ENCODE data around the gene TSPAN9.

TSPAN9 gene

DNA sequence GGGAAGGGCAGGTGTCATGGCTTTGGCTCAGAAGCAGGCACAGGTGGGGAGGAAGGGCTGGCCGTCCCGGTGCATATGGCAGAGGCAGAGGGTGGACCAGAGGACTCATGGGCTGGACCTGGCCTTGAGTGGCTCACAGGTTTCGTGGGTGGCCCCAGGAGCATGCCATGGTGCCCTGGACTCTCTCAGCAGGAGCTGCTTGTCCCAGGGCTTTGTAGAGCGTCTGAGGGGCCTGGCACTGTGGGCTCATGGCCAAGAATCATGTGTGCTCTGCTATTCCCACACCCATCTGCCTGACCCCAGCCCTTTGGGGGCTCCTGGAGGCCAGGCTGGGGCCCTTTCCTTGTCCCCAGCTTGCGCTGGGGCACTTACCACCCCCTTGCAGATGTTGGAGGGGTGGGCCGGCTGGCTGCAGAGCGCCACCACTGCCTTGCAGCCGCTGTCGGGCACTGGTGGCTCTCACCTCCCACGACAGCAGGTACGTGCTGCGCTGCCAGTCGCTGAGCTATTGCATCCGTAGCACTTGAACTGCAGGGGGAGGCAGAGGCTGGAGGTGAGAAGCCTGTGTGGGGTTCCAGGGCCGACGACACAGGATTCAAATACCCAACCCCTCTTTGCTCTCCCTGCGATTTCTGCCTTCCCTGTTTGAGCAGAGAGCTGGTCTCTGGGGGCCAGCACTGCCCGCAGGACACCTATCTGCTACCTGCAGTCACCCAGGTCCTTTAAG, 226.4 kb downstream of the TSPAN9 start:
- DNase-seq: no peak

DNA sequence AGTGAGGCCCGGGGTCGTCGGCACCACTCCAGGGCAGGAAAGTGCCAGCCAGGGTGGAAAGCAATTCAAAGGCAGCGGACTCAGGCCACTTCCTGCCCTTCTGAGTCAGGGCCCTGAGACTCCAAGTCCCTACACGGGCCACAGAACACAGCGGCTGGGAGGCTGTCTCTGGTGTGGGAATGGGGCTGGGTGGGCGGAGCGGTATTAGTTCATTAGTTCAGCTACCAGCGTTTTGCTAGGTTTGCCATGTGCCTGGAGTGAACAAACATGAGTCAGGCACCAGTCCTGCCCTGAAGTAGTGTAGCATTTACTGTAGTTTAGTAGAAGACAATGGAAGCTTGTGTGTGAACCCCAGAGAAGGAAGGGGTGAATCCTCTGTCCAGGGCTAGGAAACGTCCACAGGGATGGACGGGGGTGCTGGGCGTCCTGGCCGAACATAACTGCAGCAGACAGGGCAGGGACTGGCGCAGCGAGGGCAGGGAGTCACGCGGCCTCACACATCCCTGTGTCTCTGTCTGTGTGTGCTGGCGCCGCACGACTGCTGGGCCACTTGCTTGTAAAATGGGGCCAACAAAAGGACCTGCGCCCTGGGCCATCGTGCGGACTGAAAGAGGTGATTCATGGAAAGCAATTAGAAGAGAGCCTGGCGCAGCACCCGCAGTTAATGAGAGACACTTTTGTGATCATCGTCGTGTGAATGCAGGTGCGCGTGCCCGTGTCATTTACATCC, 227.4 kb downstream of the TSPAN9 start:
- DNase-seq: peak; percentile 78

DNA sequence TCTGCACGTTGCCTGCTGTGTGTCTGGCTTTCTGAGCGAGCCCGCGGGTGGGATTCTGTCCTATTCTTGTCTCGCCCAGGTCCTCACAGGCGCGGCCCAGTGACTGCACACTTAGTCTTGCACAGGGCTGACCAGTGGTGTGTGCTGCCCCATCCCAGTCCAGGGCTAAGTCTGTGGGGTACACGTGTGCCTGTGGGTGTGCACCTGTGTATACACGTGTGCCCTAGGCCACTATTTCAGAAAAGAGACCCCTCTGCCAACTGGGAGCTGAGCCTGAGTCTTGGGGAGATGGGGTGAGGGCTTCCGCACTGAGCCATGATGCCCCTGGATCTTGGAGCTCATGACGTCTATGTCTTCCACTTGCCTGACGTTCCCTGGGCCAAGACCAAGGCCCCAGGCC, 228.3 kb downstream of the TSPAN9 start:
- DNase-seq: no peak

DNA sequence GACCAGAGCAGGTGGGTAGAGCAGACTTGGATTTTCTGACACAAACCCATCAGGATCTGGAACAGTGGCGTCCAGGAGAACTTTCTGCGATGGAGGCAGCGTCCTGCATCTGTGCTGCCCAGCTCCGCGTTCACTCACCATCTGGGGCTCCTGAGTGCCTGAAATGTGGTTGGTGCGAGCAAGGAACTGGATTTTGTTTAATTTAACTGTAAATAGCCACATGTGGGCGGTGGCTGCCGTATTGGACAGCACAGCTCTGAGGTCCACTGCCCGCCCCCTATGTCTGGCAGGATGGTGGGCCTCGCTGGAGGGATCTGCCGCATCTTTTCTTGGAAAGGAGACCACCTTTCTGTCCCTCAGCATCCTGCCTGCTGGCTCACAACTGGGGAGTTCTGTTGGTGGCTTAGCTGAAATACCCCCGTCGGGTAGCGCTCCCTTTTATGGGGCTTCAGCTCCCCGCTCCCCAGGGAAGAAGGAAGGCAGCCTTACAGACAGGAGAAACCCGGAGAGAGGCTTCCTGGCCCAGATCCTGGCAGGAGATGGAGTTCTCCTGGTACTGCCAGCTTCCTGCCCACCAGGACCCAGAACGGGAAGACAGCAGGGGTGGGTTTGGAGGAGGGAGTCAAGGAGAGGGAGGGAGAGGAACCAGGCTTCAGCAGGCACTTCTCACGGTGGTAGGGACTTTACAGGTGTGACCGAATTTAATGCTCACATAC, 228.9 kb downstream of the TSPAN9 start:
- DNase-seq: no peak

DNA sequence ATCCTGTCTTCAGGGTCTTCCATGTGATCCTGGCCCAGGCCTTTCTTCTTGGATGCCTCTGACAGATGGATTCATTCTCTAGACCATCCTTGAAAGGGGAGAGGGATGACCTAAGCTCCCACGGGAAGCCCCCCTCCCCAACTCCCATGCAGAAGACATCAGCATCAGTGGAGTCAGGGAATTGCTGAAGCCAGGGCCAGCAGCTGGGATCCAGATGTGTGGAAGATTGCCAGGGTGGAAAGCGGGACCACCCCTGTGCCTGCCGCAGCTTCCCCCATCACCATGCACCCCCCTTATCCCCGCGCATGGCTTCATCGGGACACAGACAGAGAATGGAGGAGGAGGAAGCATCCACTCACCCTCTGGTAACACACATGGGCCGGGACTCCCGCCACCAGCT, 230.2 kb downstream of the TSPAN9 start:
- no peak for DNase-seq

DNA sequence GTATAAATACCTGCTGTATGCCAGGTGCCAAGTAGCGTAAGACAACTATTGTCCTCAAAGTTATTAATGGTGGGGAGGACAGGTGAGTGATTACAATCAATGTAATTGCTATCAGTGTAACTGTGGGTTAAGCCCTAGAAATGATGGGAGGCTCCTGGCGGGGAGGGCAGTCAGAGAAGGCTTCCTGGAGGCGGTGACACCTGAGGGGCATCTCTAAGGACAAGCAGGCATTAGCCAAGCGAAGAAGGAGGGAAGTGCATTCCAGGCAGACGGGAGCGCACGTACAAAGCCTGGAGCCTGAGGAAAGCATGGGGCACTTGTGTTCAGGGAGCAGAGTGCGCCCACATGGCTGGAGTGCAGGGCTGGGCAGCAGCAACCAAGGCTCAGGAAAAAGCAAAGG, 230.9 kb downstream of the TSPAN9 start:
- DNase-seq: no peak

DNA sequence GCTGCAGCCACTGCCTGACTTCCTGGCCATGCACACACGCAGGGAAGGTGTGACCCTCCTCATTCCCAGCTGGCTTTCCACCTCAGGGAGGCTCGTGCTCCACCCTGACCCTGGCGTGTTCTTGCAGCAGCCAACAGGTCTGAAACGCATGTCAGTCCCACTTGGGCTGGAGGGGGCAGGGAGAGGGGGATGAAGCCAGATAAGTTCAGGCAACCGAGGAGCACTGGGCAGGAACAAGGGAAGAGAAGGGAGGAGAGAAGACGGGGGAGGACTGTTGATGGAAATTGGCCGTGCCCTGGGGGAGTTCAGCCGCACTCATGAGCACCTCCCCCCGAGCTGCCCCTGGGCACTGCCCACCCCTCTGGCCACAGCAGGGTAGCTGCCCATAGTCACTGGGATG, 231.4 kb downstream of the TSPAN9 start:
- no peak for DNase-seq

DNA sequence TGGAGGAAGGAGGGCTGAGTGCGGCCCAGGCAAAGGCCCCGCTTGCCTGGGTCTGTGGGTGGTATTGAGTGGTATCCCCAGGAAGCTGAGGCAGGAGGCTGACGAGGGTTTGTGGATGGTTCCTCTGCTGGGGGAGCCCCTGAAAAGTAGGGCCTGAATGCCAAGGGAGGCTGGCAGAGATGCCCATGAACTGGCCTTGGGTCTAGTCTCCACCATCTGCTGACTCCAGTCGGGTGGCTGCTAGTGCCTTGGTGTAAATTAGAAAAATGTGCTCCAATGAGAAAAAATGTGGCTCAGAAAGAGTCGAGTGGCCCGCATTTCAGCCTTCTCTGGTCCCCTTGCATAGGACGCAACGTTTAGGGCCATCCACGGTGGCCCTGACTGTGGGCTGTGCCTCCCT, 232.6 kb downstream of the TSPAN9 start:
- no peak for DNase-seq

DNA sequence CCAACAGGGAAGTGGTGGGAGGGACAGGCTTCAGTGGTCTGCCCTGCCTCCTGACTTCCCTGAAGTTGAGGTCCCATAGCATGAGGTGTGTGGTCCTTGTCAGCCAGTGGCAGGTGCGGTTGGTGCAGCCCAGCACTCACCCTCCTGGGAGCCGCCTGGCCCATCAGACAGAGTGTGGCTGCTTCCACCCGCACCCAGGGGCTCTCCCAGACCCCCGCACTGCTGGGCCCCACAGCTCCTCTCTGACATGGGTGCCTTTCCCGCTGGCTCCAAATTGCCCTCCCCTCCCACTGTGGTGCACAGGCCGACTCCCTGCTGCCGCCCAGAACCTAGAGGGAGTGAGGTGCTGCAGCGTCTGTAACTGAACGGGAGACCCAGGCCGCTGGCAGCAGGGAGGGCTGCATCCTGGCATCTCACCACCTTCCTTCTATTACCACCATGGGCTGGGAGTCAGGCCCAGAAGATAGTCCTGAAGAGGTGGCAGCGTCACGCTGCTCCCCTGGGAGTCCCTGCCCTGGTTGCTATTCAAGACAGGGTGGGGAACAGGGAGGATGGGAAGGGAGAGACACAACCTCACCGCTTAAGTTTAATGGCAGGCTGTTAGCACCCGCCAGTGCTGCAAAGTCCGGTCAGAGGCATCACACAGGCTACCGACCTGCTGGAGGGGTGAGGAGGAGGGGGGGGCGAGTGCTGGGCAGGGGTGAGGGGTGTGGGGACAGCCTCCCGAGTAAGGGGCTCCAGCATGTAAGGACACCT, 233.3 kb downstream of the TSPAN9 start:
- no peak for DNase-seq

DNA sequence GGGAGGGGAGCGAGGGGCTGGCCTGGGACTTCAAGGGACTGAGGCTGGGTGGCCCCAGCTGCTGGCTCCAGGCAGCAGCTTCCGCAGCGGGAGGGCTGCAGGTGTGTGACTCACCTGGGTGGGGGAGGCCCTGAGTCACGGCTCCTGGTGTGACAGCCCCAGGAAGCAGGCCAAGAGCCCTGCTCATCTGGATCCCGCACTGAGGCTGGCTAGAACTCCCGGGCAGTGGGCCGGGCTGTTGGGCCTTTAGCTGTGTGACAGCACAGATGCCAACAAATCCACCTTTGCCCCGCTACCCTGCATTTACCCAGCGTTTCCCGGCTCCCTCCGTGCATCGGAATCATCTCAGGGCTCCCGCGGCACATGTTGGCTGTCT, 233.8 kb downstream of the TSPAN9 start:
- no peak for DNase-seq

DNA sequence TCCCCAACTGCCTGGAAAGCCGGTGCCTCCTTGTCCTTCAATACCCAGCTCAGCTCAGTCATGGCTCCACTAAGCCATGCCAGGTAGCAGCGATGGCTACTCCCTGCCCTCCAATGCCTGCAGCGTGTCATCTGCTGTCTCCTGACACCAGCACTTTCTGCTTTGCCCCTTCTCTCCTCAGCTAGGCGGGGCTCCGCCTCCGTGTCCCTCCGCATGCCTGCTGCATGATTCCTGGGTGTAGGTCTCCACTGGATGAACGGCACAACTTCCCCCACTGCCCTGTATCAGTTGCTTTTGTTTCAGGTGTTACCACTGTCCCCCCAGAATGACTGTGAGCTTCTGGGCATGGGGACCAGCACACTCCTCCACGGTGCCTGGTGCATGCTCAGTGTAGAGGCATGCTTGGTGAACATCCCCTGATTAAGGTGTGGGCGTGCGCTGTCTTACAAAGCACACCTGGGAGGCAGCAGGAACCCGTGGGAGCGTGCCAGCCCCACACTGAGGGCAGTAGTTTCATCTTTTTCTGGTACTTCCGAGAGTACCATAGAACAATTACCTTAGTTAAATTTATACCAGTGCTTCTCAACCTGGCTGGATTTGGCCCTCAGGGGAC, 234.4 kb downstream of the TSPAN9 start:
- no peak for DNase-seq

DNA sequence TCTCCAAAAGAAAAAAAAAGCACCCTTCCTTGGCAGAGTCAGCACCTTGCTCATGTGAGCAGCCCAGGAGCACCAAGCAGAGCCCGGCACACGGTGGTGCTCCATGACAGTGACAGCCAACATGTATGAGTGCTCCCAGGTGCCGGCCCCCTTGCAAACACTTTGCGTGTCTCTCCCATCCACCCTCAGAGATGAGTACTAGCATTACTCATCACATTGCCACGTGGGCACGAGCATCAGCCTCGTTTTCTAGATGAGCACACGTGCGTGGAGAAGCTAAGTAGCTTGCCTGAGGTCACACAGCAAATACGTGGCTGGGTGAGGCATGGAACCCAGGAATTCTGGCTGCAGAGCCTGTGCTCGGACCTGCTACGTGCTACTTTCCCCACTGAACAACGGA, 235.9 kb downstream of the TSPAN9 start:
- DNase-seq: peak; percentile 58

DNA sequence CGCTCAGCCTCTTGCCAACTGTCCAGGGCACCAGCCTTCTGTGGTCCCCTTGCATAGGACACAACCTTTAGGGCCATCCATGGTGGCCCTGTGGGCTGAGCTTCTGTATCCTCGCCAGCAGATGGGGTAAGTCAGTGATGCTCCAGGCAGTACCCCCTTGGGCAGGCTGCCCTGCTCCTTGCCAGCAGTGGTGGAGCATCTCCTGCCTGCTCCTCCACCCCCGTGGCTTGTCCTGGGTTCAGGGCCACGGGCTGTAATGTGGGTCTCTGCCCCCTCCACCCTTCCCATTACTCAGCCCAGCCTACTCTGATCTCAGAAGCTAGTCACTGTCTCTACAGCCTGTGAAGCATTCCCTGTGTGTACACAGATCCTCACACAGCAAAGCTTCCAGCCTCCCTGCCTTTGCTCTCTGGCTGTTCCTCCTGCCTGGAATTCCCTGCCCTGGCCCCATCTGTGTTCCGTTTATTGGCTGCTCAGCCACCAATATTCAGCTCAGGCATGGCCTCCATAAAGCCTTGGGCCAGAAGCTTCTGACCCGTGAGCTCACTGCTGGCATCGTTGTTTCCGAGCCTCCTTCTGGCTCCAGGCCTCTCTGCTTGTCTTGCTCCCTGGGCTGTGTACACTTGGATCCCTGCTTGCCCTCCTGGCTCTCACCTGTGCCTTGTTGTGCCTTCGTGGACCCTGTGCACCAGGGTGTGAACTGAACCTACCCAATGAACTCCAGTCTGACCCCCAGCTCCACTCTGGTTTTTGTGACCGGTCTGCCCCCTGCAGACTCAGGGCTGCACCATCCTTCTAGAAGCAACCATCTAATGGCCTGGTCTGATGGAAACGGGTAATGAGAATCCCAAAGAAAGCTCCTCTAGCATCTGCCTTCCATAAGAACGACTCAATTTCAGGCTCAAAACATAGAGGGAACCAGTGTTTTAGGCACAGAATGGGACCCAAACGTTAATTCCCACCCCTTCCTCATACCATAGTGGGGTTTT, 236.8 kb downstream of the TSPAN9 start:
- DNase-seq: peak; percentile 34

DNA sequence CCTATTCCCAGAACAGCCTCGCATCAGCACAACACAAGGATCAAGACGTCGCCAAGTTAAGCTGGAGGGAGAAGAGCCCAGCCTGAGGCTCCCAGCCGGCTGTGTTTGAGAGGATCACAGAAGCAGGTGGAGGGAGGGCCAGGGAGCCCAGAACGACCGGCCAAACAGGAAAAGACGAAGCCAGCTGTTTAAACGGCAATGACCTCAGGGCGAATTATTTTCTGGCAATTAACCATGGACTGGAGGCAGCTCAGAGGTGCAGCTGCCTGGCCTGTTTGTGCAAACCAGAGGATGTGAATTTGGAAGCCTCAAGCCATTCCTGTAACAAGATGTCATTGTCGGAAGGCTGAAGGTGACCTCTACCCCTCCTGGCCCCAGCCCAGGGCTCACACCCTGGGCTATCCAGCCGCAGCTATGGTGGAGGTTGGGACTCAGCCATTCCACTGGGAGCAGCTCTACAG, 238.1 kb downstream of the TSPAN9 start:
- no peak for DNase-seq

DNA sequence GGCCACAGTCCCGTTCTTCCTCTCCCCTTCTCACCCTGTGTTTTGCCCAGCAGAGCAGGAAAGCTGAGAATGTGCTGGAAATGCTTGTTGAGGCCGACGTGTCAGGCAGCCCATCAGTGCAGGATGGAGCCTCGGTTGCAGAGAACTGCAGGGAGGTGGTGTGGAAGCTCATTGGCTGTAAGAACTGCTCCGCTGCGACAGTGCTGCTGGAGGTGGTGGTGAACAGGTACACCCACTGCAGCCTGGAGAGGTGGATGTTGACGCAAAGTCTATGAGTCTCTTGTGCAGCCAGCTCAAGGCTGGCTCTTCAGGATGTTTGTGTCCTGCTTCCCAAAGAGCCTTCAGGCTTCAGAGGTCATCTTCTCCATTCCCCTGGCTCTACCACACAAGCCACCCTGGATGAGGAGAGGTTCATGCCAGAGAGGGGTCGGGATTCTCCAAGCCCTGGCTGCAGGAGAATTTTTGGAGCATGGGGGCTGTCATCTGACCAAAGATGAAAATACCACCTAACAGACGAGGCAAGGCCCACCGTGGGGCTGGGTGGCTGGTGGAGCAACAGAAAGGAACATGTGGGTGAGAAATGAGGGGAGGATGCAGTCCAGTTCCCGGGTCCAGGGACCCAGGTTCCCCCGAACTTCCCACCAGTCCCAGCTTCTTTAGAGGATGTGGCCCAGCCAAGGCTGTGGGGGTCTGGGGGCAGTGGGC, 239.7 kb downstream of the TSPAN9 start:
- DNase-seq: no peak

DNA sequence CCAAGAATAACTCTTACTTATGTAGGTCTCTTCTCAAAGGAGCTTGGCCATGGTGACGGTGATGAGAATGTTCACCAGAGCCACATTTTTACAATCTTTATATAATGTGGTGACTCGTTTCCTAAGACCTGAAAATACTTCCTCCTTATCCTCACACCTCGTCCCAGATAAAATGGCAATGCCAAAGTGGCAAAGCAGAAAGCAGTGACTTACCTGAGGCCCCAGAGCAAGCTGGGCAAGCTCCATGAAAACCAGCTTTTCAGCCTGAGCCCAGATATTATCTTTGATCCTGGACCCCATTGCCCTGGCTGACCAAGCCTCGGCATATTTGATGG, 240.3 kb downstream of the TSPAN9 start:
- no peak for DNase-seq

DNA sequence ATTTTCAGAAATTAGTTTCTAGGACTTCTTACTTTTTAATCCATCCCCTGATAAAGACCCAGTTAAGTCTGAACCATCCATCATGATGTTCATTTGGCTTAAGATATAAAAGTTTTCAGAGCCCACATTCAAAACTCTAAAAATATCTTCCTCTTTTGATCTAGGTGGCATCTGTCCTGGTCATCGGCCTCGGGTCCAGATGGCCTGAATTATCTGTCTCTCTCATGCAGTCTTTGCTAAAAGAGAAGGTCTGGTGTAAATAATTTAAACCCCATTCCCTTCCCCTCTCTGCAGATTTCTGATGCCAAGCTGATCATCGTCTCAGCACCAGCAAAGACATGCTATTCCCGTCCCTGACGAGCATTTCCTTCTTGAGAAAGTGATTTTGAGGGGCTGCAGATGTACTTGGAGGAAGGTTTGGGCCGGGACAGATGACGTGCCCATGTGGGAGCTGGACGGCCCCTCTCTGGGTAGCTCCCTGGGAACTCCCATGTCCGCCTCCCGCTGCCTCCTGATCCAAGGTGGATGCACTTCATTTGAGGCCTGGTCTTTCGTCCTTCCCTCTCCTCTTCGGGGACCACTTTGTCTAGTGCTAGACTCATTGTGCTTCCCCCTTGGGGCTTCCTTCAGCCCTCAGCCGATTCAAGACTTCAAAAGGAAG, 240.8 kb downstream of the TSPAN9 start:
- DNase-seq: no peak

DNA sequence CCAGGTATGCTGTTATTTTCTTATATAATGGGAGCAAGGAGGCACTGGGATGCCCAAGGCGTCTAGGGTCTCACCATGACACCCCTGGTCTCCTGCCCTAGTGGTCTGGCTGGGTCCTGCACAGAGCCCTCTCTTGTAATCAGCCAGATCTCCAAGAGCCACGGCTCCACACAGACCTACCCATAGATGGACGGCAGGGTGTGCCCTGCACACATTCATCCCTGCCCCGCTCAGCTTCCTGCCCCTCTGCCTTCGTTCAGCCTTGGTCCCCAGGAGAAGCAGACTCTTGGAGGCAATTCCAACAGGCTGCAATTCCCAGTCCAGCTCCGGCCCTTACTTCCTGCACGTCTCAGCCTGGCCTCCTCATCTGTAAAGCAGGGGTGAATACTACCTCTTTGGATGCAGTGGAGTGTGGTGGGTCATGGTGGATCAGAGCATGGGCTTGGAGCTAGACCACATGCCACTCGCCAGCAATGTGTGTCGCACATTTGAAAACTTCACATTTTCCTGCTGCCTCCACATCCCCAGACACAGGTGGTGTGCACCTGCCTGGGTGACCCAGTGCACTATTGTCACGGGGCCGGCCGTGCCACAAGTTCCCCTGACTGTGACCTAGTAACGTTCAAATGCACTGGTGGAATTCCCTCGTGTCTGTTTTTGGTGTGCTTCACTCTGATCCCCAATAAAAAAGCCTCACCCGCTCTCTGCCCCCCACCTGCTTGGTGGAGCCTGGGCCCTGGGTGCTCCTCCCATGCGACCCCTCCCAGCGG, 242.7 kb downstream of the TSPAN9 start:
- no peak for DNase-seq

DNA sequence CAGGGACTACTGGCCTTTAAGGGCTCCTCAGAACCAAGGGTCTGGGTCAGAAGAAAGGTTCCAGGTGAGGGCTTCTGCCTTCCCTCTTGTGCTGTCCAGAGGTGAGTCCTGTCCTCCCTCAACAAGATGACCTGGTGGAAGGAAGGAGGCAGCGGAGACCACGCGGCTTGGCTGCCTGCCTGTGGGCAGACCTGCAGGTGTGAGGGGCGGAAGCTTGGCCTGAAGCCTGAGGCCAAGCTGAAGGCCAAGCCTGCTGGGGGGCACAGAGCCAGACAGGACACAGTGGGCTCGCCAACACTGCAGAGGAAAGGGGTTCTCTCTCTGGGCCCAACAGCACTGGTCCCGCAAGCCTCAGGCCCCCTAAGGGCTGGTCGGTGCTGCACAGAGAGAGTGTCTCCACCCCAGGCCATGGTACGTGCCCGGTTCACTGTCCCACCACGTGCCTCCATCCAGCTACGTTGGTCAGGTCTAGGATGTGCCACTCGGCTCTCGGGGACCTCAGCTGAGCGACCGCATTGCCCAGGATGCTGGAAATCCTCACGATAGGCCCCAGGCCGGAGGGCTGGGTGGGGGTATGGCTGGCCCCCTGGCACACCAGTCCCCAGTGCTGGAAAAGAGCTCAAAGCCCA, 243.8 kb downstream of the TSPAN9 start:
- no peak for DNase-seq
